GM10248 (cell line): ENCODE measurements around the gene LEF1.

Source experiments
- CTCF ChIA-PET: fragments of 300-600 bp; sonication (Branson Sonifier 250); formaldehyde crosslinking; extraction: SDS; loops from one replicate; lab custom pipeline; 2021; ENCODE audit warnings: antibody characterized with exemption; lab: Yijun Ruan, JAX
- POLR2A ChIA-PET: fragments of 350-650 bp; sonication (Branson Sonifier 250); formaldehyde crosslinking; extraction: SDS; loops from one replicate; lab custom pipeline; 2020; ENCODE audit warnings: antibody characterized with exemption; lab: Yijun Ruan, JAX
- DNase-seq: peaks from one replicate; pipeline ENCODE4 v3.0.0; 2012; ENCODE audit errors: extremely low spot score
- TF ChIP-seq, protein P1 (sequence below): IDR thresholded peaks from 2 replicates; pipeline ENCODE4 v1.5.1; 2012; ENCODE audit warnings: mild to moderate bottlenecking, low read depth; ENCODE audit errors: extremely low read depth, missing control alignments, control extremely low read depth

The LEF1 gene

GRCh38 chr4:108129196-108129595 is 39.5 kb downstream of the LEF1 start:
- DNase-seq = no peak
- POLR2A ChIA-PET = no interaction called here
- TF ChIP-seq, protein P1, sequence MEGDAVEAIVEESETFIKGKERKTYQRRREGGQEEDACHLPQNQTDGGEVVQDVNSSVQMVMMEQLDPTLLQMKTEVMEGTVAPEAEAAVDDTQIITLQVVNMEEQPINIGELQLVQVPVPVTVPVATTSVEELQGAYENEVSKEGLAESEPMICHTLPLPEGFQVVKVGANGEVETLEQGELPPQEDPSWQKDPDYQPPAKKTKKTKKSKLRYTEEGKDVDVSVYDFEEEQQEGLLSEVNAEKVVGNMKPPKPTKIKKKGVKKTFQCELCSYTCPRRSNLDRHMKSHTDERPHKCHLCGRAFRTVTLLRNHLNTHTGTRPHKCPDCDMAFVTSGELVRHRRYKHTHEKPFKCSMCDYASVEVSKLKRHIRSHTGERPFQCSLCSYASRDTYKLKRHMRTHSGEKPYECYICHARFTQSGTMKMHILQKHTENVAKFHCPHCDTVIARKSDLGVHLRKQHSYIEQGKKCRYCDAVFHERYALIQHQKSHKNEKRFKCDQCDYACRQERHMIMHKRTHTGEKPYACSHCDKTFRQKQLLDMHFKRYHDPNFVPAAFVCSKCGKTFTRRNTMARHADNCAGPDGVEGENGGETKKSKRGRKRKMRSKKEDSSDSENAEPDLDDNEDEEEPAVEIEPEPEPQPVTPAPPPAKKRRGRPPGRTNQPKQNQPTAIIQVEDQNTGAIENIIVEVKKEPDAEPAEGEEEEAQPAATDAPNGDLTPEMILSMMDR = no peak
- CTCF ChIA-PET = interaction anchor here (2.0 kb wide), 1 partner anchor 13 kb away, joined by 6 read pairs; no protein-coding TSS in a partner anchor

DNA sequence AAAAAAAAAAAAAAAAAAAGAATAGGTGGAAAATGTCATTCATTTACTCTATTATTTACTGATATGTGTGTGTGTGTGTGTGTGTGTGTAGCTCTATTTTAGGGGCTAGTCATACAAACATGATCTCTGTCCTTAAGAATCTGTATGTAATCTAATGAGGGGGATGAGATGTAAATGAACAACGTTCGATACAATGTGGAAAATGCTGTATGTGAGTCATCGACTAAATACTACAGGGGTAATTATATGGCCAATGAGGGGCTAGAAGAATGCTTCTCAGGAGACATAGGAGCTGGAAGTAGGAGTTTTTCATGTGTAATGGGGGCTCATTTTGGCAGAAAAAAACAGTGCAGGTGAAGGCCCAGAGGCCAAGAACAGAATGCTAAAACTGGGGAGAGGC is 41.9 kb downstream of the LEF1 start:
- TF ChIP-seq, protein P1 = no peak
- ChIA-PET CTCF (interaction anchor here (0.7 kb wide), 1 partner anchor 20 kb away, joined by 3 read pairs; no protein-coding TSS in a partner anchor), POLR2A (no interaction called here)
- no peak for DNase-seq

DNA sequence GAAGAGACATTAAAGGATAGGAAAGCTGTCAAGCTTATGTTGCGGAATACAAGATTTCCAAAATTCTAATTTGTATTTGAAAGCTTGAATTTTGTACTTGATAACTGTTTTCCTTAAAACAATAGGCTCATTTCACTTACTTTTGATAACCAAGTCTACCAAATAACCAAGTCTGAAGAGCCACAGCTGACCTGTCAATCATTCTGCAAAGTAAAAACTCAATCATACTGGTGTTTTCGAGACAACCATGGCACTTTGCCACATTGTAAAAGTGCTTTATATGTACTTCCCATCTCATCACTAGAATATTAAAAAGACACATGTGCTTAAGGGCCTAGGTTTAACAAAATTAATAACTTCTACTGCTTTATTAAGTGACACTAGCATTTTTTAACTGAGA is 47.9 kb downstream of the LEF1 start:
- CTCF ChIA-PET = interaction anchor here (0.7 to 1.8 kb wide), 5 partner anchors 9 to 105 kb away, joined by 3 to 6 read pairs (median 3); no protein-coding TSS in a partner anchor
- TF ChIP-seq, protein P1 = no peak
- DNase-seq = no peak
- POLR2A ChIA-PET = no interaction called here

GRCh38 chr4:108119199-108119800 is 49.4 kb downstream of the LEF1 start:
- POLR2A ChIA-PET = no interaction called here

DNA sequence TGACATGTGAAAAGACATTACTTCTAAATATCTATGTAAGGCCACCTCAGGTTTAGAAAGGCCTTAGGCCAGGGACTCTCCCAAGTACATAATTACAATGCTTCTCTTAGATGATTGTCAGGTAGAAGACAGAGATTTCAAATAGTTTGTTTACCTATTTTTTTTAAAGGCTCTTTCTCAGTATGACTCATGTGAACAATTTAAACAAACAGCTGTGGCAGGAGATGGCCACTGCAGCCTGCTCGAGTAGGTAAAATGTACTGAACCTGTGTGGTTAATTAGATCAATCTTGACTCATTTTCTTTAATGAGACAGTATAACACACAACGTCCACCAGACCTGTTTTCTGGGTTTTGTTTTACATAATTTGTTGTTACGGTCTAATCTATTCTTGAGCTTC is 50.2 kb downstream of the LEF1 start:
- CTCF ChIA-PET = interaction anchor here (0.8 to 2.9 kb wide), 6 partner anchors 12 to 267 kb away, joined by 3 to 11 read pairs (median 4); no protein-coding TSS in a partner anchor
- POLR2A ChIA-PET = no interaction called here
- TF ChIP-seq, protein P1 = no peak
- DNase-seq = peak; percentile 61

More at GRCh38 chr4:108119199-108119800, 49.4 kb downstream of the LEF1 start:
- CTCF ChIA-PET = interaction anchor here (0.8 to 2.9 kb wide), 6 partner anchors 11 to 266 kb away, joined by 3 to 11 read pairs (median 3); no protein-coding TSS in a partner anchor
- DNase-seq = no peak
- TF ChIP-seq, protein P1 = no peak

DNA sequence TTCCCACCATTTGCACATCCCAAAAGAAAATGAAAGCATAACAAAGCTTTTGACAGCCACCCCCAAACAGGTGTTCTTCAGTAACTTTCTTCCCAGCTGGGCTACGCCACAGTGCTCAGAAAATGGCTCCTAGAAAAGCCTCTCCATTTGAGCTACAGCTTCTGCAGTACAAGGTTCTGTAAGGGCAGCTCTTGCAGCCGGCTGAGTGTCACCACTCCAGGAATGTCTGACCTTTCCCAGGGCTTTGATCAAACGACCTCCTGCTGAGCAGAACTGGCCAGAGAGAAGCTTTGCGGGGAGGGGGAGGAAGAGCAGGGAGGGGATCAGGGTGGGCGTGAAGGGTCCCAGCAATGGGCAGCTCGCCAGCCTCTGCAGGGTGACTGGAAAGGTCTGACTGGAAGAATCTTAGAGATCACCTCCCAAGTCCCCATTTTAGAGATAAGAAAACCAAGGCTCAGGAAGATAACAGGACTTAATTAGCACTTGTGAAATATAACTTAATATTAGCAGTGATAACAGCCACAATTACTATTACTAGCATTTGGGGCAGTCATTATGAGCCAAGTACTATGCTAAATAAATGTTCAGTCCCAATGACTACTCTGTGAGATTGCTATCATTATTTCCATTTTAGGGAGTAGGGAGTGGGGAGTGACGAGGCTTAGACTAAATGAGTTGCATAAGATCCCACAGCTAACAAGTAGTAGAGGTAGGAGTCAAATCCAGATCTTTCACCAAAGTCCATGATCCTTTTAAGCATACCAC is 51.1 kb downstream of the LEF1 start:
- DNase-seq = no peak
- TF ChIP-seq, protein P1 = no peak
- ChIA-PET POLR2A (no interaction called here), CTCF (interaction anchor here (1.2 to 2.9 kb wide), 6 partner anchors 13 to 267 kb away, joined by 3 to 11 read pairs (median 6); no protein-coding TSS in a partner anchor)
